GM12878 (cell line): ENCODE measurements around the gene GABRB1. TPM values are rescaled to one million over a fixed set of nuclear protein-coding genes. Genes with fewer than 3 reads are reported as not detected.

Experiments
- ATAC-seq: fragments of 200-7000 bp; cut with Tn5 transposase; 3 replicates; pipeline ENCODE4 v1.9.1; 2020; ENCODE audit warnings: mild to moderate bottlenecking, moderate library complexity
- BruUV-seq: library from RNA; stranded (reverse); fragments of 400-500 nt; replicated peaks from 2 replicates; lab custom pipeline; 2021; lab: Mats Ljungman, UMichigan
- CTCF ChIA-PET: fragments of 300-600 bp; sonication (Branson Sonifier 250); formaldehyde crosslinking; extraction: SDS; loops from one replicate; lab custom pipeline; 2021; ENCODE audit warnings: inconsistent platforms; lab: Yijun Ruan, JAX
- POLR2A ChIA-PET: fragments of 350-600 bp; formaldehyde crosslinking; extraction: SDS; loops from one replicate; lab custom pipeline; 2021; ENCODE audit warnings: inconsistent platforms; lab: Charles Lee
- RAD21 ChIA-PET: fragments of 300-600 bp; sonication (Branson Sonifier 250); formaldehyde crosslinking; loops from one replicate; lab custom pipeline; 2023; ENCODE audit warnings: antibody characterized with exemption; ENCODE audit not compliant: unreplicated experiment; lab: Charles Lee
- SMC1A ChIA-PET: fragments of 300-600 bp; sonication (Branson Sonifier 250); formaldehyde crosslinking; loops from one replicate; lab custom pipeline; 2023; ENCODE audit not compliant: unreplicated experiment, uncharacterized antibody; lab: Charles Lee
- DNase-seq: peaks from one replicate; pipeline ENCODE4 v3.0.0-alpha.2; 2011; ENCODE audit warnings: low read depth, low spot score
- FAIRE-seq: peaks from 3 replicates; lab custom pipeline; 2011; peaks lifted over from hg19 to GRCh38; lab: Jason Lieb, UNC
- H2AFZ ChIP-seq: 2 replicates; pipeline ENCODE4 v1.6.0; 2011; ENCODE audit warnings: low read depth, low read length, control low read depth; ENCODE audit not compliant: control insufficient read depth
- H3K27ac ChIP-seq: 2 replicates; pipeline ENCODE4 v1.5.1; 2011; ENCODE audit warnings: control low read depth; ENCODE audit not compliant: control insufficient read depth, insufficient read depth
- H3K27me3 ChIP-seq, 2 experiments: replicated peaks in 1 of 2; 2 replicates each; pipeline versions ENCODE4 v1.6.0 to v1.6.1; 2011; ENCODE audit warnings: low read length in 1 of 2; ENCODE audit not compliant: control insufficient read depth in 2 of 2, insufficient read depth in 2 of 2
- H3K36me3 ChIP-seq, 2 experiments: 2 replicates each; pipeline ENCODE4 v1.5.1; 2011; ENCODE audit warnings: low read length in 1 of 2; ENCODE audit not compliant: control insufficient read depth in 2 of 2, insufficient read depth in 2 of 2
- H3K4me1 ChIP-seq: 2 replicates; pipeline ENCODE4 v1.6.1; 2011; ENCODE audit warnings: mild to moderate bottlenecking, low read length, moderate library complexity, mixed read lengths; ENCODE audit not compliant: control insufficient read depth, insufficient read depth
- H3K4me2 ChIP-seq: 2 replicates; pipeline ENCODE4 v1.6.0; 2011; ENCODE audit warnings: control low read depth; ENCODE audit not compliant: control insufficient read depth, insufficient read depth
- H3K4me3 ChIP-seq: fragments of 200-600 bp; sonication (generic); 2 replicates; pipeline ENCODE4 v1.5.1; 2016
- H3K79me2 ChIP-seq: 2 replicates; pipeline ENCODE4 v1.6.0; 2011; ENCODE audit warnings: low read length; ENCODE audit not compliant: control insufficient read depth, insufficient read depth
- H3K9ac ChIP-seq: 2 replicates; pipeline ENCODE4 v1.8.0; 2011; ENCODE audit warnings: low read length, control low read depth, mixed read lengths; ENCODE audit not compliant: control insufficient read depth, insufficient read depth
- H3K9me3 ChIP-seq: replicated peaks from 3 replicates; pipeline ENCODE4 v1.5.1; 2011; ENCODE audit warnings: mild to moderate bottlenecking, low read length; ENCODE audit not compliant: control insufficient read depth, insufficient read depth
- H4K20me1 ChIP-seq: 2 replicates; pipeline ENCODE4 v1.6.0; 2011; ENCODE audit not compliant: control insufficient read depth, insufficient read depth
- BRCA1 ChIP-seq: IDR thresholded peaks from 2 replicates; pipeline ENCODE4 v1.6.1; 2011; ENCODE audit warnings: low read depth, low read length, improper control_type of control experiment
- CREB1 ChIP-seq: IDR thresholded peaks from 2 replicates; pipeline ENCODE4 v1.6.1; 2012; ENCODE audit warnings: low read depth, mild to moderate bottlenecking, inconsistent platforms
- CREM ChIP-seq: IDR thresholded peaks from 2 replicates; pipeline ENCODE4 v1.6.1; 2014; ENCODE audit warnings: antibody characterized with exemption, low read depth
- CTCF ChIP-seq, 3 experiments: IDR thresholded peaks in 2 of 3; conservative IDR thresholded peaks in 1 of 3; 2 replicates each; pipeline ENCODE4 v1.5.1; 2011; ENCODE audit warnings: low read depth in 3 of 3, low read length in 3 of 3, mild to moderate bottlenecking in 3 of 3, control low read depth in 2 of 3, moderate library complexity in 2 of 3, inconsistent platforms in 1 of 3, mixed read lengths in 1 of 3; ENCODE audit not compliant: control insufficient read depth in 2 of 3, insufficient read depth in 1 of 3; ENCODE audit errors: extremely low read depth in 1 of 3
- JUNB ChIP-seq: IDR thresholded peaks from 2 replicates; pipeline ENCODE4 v1.6.1; 2016; ENCODE audit warnings: antibody characterized with exemption, mild to moderate bottlenecking
- JUND ChIP-seq: IDR thresholded peaks from 2 replicates; pipeline ENCODE4 v1.6.1; 2012; ENCODE audit warnings: low read depth, mild to moderate bottlenecking, low read length, improper control_type of control experiment, moderate library complexity
- KLF5 ChIP-seq: fragments of 450-650 bp; IDR thresholded peaks from 2 replicates; pipeline ENCODE4 v1.6.1; 2014; ENCODE audit warnings: mild to moderate bottlenecking; ENCODE audit not compliant: partially characterized antibody
- LARP7 ChIP-seq: fragments of 450-650 bp; IDR thresholded peaks from 2 replicates; pipeline ENCODE4 v1.6.1; 2017; ENCODE audit warnings: mild to moderate bottlenecking
- POLR2A ChIP-seq: IDR thresholded peaks from 2 replicates; pipeline ENCODE4 v1.6.1; 2011; ENCODE audit warnings: low read depth, mild to moderate bottlenecking, low read length
- TCF7 ChIP-seq: IDR thresholded peaks from 2 replicates; pipeline ENCODE4 v1.6.1; 2014; ENCODE audit warnings: antibody characterized with exemption, borderline replicate concordance
- ZNF274 ChIP-seq: IDR thresholded peaks from one replicate; pipeline ENCODE4 v1.8.0; 2011; ENCODE audit not compliant: insufficient read length, insufficient read depth
- ZNF622 ChIP-seq: fragments of 450-650 bp; IDR thresholded peaks from 2 replicates; pipeline ENCODE4 v1.6.1; 2017; ENCODE audit warnings: mild to moderate bottlenecking, inconsistent platforms
- WGBS: methylation state at CpG from one replicate; pipeline ENCODE4 v1.1.6; 2016; ENCODE audit warnings: low lambda C conversion rate; ENCODE audit not compliant: insufficient replicate concordance, insufficient coverage; ENCODE audit errors: missing lambda C conversion rate; 5-methylcytosine and 5-hydroxymethylcytosine counted together
- in situ Hi-C: fragments of 300-500 bp; cut with MboI; formaldehyde crosslinking; loops from 9 replicates; pipeline ENCODE4 v1.14.3; 2018; ENCODE audit warnings: mixed read lengths
- intact Hi-C: fragments of 100-400 bp; cut with micrococcal nuclease; formaldehyde crosslinking; loops from one replicate; pipeline ENCODE4 v1.14.2; 2022; ENCODE audit not compliant: unreplicated experiment
- polyA plus RNA-seq, 11 experiments: library from polyadenylated mRNA; depleted of rRNA in 4 of 11; unstranded in 6 of 11; stranded (reverse) in 5 of 11; fragments of >200 nt; fragmentation: Nextera tagmentation in 4 of 11; fragmentation: Illumina TruSeq in 1 of 11; extraction: Ambion mirVana in 4 of 11; extraction: Trizol in 1 of 11; gene quantifications; 1 replicate in 1 of 11; 2 replicates in 10 of 11; pipeline versions ENCODE4 v1.2.1 to v1.2.3, GENCODE V29; 2011 to 2016; ENCODE audit warnings: inconsistent platforms in 2 of 11, missing spikeins in 2 of 11, low read depth in 1 of 11
- total RNA-seq, 4 experiments: library from RNA; depleted of rRNA in 3 of 4; stranded (reverse); fragments of >200 nt in 3 of 4; fragmentation: Illumina TruSeq in 1 of 4; extraction: Trizol in 1 of 4; gene quantifications; 2 replicates each; pipeline versions ENCODE4 v1.2.1 to v1.2.3, GENCODE V29; 2013 to 2021
- TF ChIP-seq, protein P1 (sequence below): fragments of 450-650 bp; IDR thresholded peaks from 2 replicates; pipeline ENCODE4 v1.6.1; 2018; ENCODE audit warnings: borderline replicate concordance, mild to moderate bottlenecking; ENCODE audit not compliant: partially characterized antibody
- TF ChIP-seq, protein P2 (sequence below): fragments of 450-650 bp; formaldehyde crosslinking; IDR thresholded peaks from 2 replicates; pipeline ENCODE4 v1.5.0; 2022; ENCODE audit warnings: mild to moderate bottlenecking, missing genetic modification characterization

Gene GABRB1
- total and polyA plus RNA-seq, 10 of the 15 experiments (the other 5 are each of a cell fraction or from before 2014, with no cell fraction given) = 0.13 to 0.92 TPM; not detected in 8

- 59% methylated on average over 3 of the region's 3 CpGs for WGBS
- ATAC-seq = no peak
- in situ Hi-C loops (loop anchor here (10.0 kb wide), 1 partner anchor 446 kb away; no protein-coding TSS in a partner anchor), intact Hi-C loops (loop anchor here (5.0 kb wide), 3 partner anchors 169 to 449 kb away; partner anchors contain the start of gene GABRB1)
- Histone ChIP-seq H3K36me3 (no peaks in the 10 kb centered on the region), H3K9ac (no peak overlapping the region), H4K20me1 (no peaks in the 10 kb centered on the region), H3K27ac (no peak overlapping the region), H3K27me3 (no peaks in the 10 kb centered on the region), H3K4me1 (no peaks in the 10 kb centered on the region), H3K4me3 (no peak overlapping the region), H3K9me3 (no peaks in the 10 kb centered on the region), H3K79me2 (no peaks in the 10 kb centered on the region), H2AFZ (no peak overlapping the region), H3K4me2 (no peak overlapping the region)
- BruUV-seq = no TSS peak
- ChIA-PET POLR2A (no interaction called here), CTCF (interaction anchor here (3.4 kb wide), 1 partner anchor 259 kb away, joined by 26 read pairs; no protein-coding TSS in a partner anchor), RAD21 (no interaction called here), SMC1A (interaction anchor here (1.4 kb wide), 1 partner anchor 38 kb away, joined by 3 read pairs; no protein-coding TSS in a partner anchor)
- no peak for DNase-seq
- no peak for FAIRE-seq
- TF ChIP-seq JUNB = no peak
- TF ChIP-seq ZNF622 = no peak
- no peak for TF ChIP-seq JUND
- TF ChIP-seq POLR2A = no peak
- TF ChIP-seq CTCF (IDR thresholded peaks at IDR 0.05 in 2 of 3, conservative IDR thresholded peaks at IDR 0.05 in 1 of 3; ENCODE audit: control insufficient read depth in 2 of 3, extremely low read depth in 1 of 3, insufficient read depth in 1 of 3, low read depth in 3 of 3, low read length in 3 of 3) = no peak
- TF ChIP-seq, protein P1, sequence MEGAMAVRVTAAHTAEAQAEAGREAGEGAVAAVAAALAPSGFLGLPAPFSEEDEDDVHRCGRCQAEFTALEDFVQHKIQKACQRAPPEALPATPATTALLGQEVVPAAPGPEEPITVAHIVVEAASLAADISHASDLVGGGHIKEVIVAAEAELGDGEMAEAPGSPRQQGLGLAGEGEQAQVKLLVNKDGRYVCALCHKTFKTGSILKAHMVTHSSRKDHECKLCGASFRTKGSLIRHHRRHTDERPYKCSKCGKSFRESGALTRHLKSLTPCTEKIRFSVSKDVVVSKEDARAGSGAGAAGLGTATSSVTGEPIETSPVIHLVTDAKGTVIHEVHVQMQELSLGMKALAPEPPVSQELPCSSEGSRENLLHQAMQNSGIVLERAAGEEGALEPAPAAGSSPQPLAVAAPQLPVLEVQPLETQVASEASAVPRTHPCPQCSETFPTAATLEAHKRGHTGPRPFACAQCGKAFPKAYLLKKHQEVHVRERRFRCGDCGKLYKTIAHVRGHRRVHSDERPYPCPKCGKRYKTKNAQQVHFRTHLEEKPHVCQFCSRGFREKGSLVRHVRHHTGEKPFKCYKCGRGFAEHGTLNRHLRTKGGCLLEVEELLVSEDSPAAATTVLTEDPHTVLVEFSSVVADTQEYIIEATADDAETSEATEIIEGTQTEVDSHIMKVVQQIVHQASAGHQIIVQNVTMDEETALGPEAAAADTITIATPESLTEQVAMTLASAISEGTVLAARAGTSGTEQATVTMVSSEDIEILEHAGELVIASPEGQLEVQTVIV = no peak
- no peak for TF ChIP-seq CREM
- TF ChIP-seq LARP7 = no peak
- TF ChIP-seq KLF5 = no peak
- no peak for TF ChIP-seq ZNF274
- TF ChIP-seq, protein P2, sequence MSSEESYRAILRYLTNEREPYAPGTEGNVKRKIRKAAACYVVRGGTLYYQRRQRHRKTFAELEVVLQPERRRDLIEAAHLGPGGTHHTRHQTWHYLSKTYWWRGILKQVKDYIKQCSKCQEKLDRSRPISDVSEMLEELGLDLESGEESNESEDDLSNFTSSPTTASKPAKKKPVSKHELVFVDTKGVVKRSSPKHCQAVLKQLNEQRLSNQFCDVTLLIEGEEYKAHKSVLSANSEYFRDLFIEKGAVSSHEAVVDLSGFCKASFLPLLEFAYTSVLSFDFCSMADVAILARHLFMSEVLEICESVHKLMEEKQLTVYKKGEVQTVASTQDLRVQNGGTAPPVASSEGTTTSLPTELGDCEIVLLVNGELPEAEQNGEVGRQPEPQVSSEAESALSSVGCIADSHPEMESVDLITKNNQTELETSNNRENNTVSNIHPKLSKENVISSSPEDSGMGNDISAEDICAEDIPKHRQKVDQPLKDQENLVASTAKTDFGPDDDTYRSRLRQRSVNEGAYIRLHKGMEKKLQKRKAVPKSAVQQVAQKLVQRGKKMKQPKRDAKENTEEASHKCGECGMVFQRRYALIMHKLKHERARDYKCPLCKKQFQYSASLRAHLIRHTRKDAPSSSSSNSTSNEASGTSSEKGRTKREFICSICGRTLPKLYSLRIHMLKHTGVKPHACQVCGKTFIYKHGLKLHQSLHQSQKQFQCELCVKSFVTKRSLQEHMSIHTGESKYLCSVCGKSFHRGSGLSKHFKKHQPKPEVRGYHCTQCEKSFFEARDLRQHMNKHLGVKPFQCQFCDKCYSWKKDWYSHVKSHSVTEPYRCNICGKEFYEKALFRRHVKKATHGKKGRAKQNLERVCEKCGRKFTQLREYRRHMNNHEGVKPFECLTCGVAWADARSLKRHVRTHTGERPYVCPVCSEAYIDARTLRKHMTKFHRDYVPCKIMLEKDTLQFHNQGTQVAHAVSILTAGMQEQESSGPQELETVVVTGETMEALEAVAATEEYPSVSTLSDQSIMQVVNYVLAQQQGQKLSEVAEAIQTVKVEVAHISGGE (CRISPR knock-in tag) = no peak
- TF ChIP-seq BRCA1 = no peak
- TF ChIP-seq TCF7 = no peak
- no peak for TF ChIP-seq CREB1
Measured at GRCh38 chr4:47381172-47381571, 349.8 kb downstream of the GABRB1 start.
